HG03342 (cell line): Measurements from ENCODE around the gene UBAC2.
"Not testable (repeated sequence)": the region's sequence is repeated elsewhere in the genome, so short reads cannot be mapped to it uniquely, and the experiment has no call there.

ENCODE experiments used
- ATAC-seq: cut with Tn5 transposase; IDR thresholded peaks from one replicate; pipeline ENCODE4 v1.9.1; 2021; ENCODE audit warnings: mild to moderate bottlenecking, moderate library complexity; ENCODE audit not compliant: unreplicated experiment

UBAC2 gene

GRCh38 chr13:99231721-99232120, 31.1 kb downstream of the UBAC2 start:
- ATAC-seq = peak; percentile 25

GRCh38 chr13:99237981-99238662, 37.5 kb downstream of the UBAC2 start:
- no peak for ATAC-seq

- ATAC-seq = no peak
Measured at GRCh38 chr13:99246100-99246499, 45.4 kb downstream of the UBAC2 start.

- ATAC-seq = not testable (repeated sequence)
Measured at GRCh38 chr13:99249178-99249577, 48.5 kb downstream of the UBAC2 start.

GRCh38 chr13:99249606-99250005, 49.0 kb downstream of the UBAC2 start:
- not testable (repeated sequence) for ATAC-seq

- ATAC-seq = no peak
Measured at GRCh38 chr13:99250982-99251825, 50.5 kb downstream of the UBAC2 start.

- ATAC-seq = no peak
Measured at GRCh38 chr13:99251921-99252320, 51.3 kb downstream of the UBAC2 start.

- ATAC-seq = no peak
Measured at GRCh38 chr13:99254830-99255229, 54.2 kb downstream of the UBAC2 start.

GRCh38 chr13:99255271-99255670, 54.6 kb downstream of the UBAC2 start:
- ATAC-seq = no peak

- no peak for ATAC-seq
Measured at GRCh38 chr13:99256283-99256682, 55.6 kb downstream of the UBAC2 start.

GRCh38 chr13:99256709-99257108, 56.1 kb downstream of the UBAC2 start:
- ATAC-seq = no peak

- ATAC-seq = no peak
Measured at GRCh38 chr13:99257291-99257690, 56.6 kb downstream of the UBAC2 start.

- peak; percentile 84 for ATAC-seq
Measured at GRCh38 chr13:99258210-99258860, 57.7 kb downstream of the UBAC2 start, which contains the start of gene GPR18. TSS of gene GPR18 (minus strand) at chr13:99258379. CDS start at chr13:99255872, 2,507 bp downstream.

- peak; percentile 74 for ATAC-seq
Measured at GRCh38 chr13:99258946-99259345, 58.3 kb downstream of the UBAC2 start.

GRCh38 chr13:99260216-99260615, 59.6 kb downstream of the UBAC2 start:
- no peak for ATAC-seq

GRCh38 chr13:99261059-99261458, 60.4 kb downstream of the UBAC2 start:
- ATAC-seq = no peak

- no peak for ATAC-seq
Measured at GRCh38 chr13:99263126-99263785, 62.6 kb downstream of the UBAC2 start.

- ATAC-seq = no peak
Measured at GRCh38 chr13:99264051-99264450, 63.4 kb downstream of the UBAC2 start.

- no peak for ATAC-seq
Measured at GRCh38 chr13:99265162-99265800, 64.6 kb downstream of the UBAC2 start.

- ATAC-seq = no peak
Measured at GRCh38 chr13:99265821-99266426, 65.3 kb downstream of the UBAC2 start.
